ENCODE results near the gene PTGES2.
"Not testable (repeated sequence)": the region's sequence is repeated elsewhere in the genome, so short reads cannot be mapped to it uniquely, and the experiment has no call there.

PTGES2 gene

DNA sequence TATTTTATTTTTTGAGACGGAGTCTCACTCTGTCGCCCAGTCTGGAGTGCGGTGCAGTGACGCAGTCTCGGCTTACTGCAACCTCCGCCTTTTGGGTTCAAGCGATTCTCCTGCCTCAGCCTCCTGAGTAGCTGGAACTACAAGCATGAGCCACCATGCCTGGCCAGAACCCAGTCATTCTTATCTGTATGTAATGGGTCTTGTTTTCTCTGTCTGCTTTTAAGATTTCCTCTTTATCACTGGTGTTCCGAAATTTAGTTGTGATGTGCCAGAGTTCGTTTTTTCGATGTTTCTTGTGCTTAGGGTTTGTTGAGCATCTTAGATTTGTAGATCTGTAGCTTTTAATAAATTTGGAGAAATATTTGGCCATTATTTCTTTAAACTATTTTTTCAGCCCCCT is 40.3 kb downstream of the PTGES2 start:
- no peak for DNase-seq

DNA sequence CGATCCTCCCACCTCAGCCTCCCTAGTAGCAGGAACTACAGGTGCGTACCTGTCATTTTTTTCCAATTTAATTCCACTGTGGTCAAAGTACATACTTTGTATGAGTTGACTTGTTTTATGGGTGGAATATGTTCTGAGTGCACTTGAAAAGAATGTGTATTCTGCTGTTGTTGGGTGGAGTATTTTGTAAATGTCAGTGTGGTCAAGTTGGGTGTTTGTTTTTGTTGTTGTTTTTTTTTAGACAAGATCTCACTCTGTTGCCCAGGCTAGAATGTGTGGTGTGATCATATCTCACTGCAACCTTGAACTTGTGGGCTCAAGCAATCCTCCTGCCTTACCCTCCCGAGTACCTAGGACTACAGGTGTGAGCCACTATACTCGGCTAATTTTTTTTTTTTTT is 41.6 kb downstream of the PTGES2 start:
- no peak for DNase-seq

DNA sequence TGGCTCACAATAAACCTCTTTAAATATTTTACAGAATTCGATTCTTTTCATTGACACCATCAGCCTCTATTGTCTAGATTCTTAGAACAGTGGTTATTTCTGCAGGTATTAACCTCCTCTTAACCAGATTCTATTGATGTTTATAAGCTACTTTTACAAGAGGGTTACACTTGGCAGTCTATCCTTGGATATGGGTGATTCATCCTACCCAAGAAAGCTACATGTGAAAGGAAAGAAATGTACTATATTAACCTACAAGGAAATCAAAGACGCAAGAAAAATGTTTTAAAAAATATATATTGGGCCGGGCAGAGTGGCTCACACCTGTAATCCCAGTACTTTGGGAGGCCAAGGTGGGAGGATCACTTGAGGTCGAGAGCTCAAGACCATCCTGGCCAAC is 42.8 kb downstream of the PTGES2 start:
- no peak for DNase-seq

DNA sequence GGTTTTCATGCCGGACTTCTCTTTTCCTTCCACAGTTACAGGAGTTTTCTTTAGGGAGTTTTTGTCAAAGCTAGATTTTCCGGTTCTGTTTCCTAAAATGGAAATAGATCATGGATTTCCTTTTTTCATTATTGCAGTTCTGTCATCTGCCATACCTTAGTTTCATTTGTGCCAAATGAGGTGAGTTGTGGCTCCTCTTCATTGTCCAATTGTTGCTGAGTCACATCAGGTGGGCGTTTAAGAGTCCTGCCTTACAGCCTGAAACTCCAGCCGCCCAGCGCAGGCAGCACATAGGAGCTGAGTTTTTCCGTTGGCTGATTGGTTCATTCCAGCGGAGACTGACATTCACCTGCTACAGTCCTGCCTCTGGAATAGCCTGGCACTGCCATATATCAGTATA is 45.4 kb downstream of the PTGES2 start:
- DNase-seq, result peak; percentile 77

DNA sequence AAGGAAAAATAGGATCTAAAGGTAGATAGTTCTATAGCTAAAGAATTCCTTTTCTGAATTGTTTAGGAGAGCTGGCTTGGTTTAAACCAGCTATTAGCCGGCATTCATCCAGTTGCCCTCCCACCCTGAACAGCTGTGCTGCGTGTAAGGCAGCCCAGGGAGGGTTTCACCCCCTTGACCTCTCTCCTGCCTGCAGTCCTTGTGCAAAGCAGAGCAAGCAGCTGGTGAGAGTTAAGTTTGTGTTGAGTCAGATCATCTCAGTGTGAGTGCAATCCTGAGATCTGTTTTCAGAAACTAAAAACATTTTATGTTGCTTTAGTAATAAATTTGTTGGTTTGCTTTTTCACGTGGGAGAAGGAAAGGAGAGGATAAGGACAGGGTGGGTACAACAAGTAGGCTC is 46.5 kb downstream of the PTGES2 start:
- no peak for DNase-seq

DNA sequence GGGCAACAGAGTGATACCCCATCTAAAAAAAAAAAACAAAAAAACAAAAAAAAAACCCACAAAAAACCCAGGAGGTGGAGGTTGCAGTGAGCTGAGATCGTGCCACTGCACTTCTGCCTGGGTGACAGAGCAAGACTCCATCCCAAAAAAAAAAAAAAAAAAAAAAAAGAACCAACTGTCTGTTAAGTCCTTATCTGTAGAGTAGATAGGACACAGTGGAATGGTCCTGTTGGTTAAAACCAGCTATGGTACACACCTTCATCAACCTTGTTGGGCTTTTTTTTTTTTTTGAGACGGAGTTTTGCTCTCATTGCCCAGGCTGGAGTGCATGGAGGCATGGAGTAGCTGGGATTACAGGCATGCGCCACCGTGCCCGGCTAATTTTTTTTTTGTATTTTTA is 47.3 kb downstream of the PTGES2 start:
- DNase-seq, result no peak

DNA sequence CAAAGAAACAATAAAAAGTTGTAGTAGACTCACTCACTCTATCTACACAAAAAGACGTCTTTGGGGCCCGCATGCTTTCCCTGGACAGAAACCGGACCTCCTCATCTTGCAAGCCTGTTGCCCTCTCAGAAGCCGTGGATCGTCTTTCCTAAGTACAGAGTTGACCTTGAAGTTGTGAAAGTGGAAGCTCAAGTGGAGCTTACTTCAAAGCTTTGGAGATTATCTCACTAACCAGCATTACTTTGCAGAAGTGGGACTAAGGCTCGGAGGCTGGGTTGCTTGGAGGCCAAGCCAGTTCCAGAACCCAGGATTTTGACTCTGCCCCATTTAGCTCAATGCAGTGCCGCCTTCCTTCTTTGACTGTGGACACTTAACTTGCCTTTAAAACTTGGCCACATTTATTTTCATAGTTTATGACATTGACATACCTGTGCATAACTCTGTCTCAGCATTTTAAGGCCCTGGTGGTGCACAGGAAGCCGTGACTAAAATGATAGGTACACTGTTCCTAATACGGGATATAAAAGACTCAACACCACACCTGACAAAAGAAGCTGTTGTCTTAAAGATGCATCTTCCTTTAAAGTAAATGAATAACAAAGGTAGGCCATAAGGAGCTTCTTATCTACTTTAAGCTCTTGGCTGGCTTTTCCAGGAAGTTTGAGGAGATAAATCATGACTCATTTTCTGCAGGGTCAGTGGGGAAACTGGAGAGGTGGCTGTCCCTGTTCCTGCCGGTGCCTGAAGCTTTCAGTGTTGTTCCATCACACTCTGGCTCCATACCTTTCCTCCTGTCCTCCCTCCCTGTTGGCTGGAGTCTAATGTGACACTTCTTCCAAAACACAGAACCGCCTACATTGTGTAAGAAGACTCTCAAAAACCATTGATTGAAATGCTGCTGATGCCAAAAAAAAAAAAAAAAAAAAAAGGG is 48.8 kb downstream of the PTGES2 start:
- peak; percentile 75 for DNase-seq

DNA sequence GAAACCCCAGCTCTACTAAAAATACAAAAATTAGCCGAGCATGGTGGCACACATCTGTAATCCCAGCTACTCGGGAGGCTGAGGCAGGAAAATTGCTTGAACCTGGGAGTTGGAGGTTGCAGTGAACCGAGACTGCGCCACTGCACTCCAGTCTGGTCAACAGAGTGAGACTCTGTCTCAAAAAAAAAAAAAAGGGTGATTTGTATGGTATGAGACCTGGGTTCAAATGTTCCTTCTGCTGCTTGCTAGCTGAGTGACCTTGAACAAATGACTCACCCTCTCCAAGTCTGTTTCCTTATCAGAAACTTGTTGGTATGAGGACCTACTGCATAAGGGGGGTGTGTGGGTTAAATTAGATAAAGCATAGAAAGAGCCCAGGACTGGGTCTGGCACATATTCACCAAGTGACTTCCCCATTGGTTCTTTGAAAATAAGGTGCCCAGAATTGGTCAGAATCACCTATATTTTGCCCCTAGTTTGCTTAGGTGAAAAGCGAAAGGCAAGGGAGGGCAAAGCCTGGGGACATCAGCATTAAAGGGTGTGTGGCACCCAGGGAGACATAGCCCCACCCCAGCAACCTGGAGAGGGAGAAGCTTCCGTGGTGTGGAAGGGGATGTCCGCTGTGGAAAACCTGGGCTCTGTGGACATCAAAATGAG is 49.6 kb downstream of the PTGES2 start:
- no peak for DNase-seq

DNA sequence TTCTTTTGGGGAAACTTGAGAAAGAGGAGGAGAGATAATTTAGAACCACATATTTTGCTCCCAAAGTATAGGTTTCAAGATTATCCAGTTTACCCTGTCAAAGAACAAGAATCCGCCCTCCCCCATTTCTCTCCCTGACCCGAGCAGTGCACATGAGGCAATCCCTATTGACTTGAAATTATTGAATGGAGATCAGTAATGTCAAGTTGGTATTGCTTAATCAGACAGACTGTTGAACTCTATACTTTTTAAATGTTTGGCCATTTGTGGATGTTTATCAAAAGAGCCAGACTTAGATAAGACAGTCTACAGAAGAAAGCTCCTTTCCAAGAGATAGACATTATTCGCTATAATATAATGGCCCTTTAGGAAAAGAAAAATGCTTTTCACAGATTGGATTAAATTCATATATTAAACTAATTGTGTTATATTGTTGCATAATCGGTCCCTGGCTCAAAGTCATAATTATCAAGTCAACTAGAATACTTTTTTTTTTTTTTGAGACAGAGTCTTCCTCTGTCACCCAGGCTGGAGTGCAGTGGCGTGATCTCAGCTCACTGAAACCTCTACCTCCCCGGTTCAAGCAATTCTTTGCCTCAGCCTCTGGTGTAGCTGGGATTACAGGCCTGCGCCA is 54.2 kb downstream of the PTGES2 start:
- no peak for DNase-seq

DNA sequence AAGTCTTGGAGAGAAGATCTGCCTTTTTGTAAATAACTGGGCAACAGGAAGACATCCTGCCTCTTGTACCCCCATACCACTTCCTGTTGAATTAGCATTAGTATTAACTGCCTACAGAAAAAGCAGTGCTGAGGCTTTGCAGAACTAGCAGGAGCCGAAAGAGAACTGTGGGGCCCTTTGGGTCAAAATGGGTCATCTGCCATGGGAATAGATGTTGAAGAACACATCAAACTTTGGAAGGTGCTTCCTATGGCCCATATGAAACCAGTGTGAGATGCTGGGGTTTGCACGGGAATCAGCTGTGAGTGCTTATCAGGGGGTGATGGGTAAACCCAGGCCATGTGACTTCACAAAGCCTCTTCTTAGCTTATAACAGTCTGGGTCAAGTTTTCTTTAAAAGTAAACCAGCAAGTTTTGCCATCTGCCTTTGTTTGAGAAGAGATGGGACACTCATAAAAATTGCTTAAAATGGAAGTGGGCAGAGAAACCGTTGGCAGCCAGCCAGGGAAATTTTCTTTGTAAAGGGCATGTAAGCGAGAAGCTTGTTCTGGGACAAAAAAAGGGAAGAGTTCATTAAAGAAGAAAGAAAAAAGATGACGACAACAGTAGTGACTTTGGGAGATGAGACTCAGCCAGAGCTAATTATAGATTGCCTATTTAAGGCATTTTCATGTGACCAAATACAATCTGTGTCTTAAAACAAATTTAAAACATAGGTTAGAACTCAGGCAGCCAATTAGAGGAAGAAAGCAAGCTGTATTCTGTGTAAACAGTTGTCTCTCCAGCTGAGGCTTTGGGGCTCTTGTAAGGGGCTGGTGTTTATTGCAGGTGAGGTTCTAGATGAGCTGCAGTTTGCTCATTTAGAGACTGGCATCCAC is 55.1 kb downstream of the PTGES2 start:
- DNase-seq, result no peak

DNA sequence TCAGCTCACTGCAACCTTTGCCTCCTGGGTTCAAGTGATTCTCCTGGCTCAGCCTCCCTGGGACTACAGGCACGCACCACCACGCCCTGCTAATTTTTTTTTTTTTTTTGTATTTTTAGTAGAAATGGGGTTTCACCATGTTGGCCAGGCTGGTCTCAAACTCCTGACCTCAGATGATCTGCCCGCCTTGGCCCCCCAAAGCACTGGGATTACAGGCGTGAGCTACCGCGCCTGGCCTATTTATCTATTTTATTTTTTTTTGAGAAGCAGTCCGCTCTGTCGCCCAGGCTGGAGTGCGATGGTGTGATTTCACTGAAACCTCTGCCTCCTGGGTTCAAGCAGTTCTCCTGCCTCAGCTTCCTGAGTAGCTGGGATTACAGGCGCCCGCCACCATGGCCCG is 56.1 kb downstream of the PTGES2 start:
- DNase-seq, result not testable (repeated sequence)

DNA sequence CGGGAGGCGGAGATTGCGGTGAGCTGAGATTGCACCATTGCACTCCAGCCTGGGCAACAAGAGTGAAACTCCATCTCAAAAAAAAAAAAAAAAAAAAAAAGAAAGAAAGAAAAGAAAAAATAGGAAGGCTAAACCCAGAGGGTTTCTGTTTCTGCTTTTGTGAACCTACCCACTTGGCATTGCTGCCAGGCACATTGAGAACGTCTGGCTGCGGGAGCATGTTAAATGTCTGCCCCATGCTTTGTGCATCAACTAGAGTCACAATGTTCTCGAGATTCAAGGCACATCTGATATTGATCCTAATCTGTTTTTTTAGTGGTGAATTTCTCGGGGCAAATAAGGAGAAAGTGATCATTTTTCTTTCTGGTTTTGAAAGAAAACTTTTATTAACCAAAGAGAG is 56.7 kb downstream of the PTGES2 start:
- no peak for DNase-seq
